ENCODE results near the gene CISD3. TPM values are rescaled to one million over a fixed set of nuclear protein-coding genes. Genes with fewer than 3 reads are reported as not detected.
A peak's percentile ranks its signal among the peaks of the same experiment; 100 is the strongest.

The CISD3 gene
- total and polyA plus RNA-seq, 5 donors from 2014 or later: 8.7 to 62.6 (median 38.9) TPM

- ATAC-seq (ENCODE audit: low read depth in 2 of 2): no peak
- Mint-ChIP-seq H3K27me3 (no peaks in the 10 kb centered on the region), H3K4me1 (peaks cover 0 to 38% (median 16%) of the 10 kb centered on the region in 4 donors), H3K36me3 (peaks cover 35% of the 10 kb centered on the region), H3K27ac (no peak overlapping the region), H3K9me3 (no peaks in the 10 kb centered on the region), H3K4me3 (no peak overlapping the region)
- H3K36me3 ChIP-seq (ENCODE audit: control insufficient read depth, insufficient read depth, low read length): peaks cover 82% of the 10 kb centered on the region
- no peaks in the 10 kb centered on the region for H3K9me3 ChIP-seq (ENCODE audit: control insufficient read depth in 2 of 2, low read length in 2 of 2)
- DNase-seq: no peak
- no peak overlapping the region for H3K27ac ChIP-seq (ENCODE audit: insufficient read depth, low read length, poor library complexity, severe bottlenecking)
- no peak overlapping the region for H3K4me3 ChIP-seq (ENCODE audit: low read depth, low read length)
- no peaks in the 10 kb centered on the region for H3K4me1 ChIP-seq (ENCODE audit: control insufficient read depth, insufficient read depth, low read length, poor library complexity, severe bottlenecking)
- no peaks in the 10 kb centered on the region for H3K27me3 ChIP-seq (ENCODE audit: control insufficient read depth, insufficient read depth, low read length)
These were observed 13.7 kb upstream of the CISD3 start for GRCh38 chr17:38716368-38717005.

GRCh38 chr17:38717139-38717745, 12.9 kb upstream of the CISD3 start:
- no peak overlapping the region for H3K27ac ChIP-seq (ENCODE audit: insufficient read depth, low read length, poor library complexity, severe bottlenecking)
- H3K4me3 ChIP-seq (ENCODE audit: low read depth, low read length): no peak overlapping the region
- H3K27me3 ChIP-seq (ENCODE audit: control insufficient read depth, insufficient read depth, low read length): no peaks in the 10 kb centered on the region
- Mint-ChIP-seq H3K4me1 (peaks cover 0 to 32% (median 16%) of the 10 kb centered on the region in 4 donors), H3K4me3 (no peak overlapping the region), H3K36me3 (peaks cover 33% of the 10 kb centered on the region), H3K27me3 (no peaks in the 10 kb centered on the region), H3K27ac (peak overlapping the region in 1 of 3 donors; percentile 49), H3K9me3 (no peaks in the 10 kb centered on the region)
- peaks cover 79% of the 10 kb centered on the region for H3K36me3 ChIP-seq (ENCODE audit: control insufficient read depth, insufficient read depth, low read length)
- H3K9me3 ChIP-seq (ENCODE audit: control insufficient read depth in 2 of 2, low read length in 2 of 2): no peaks in the 10 kb centered on the region
- no peaks in the 10 kb centered on the region for H3K4me1 ChIP-seq (ENCODE audit: control insufficient read depth, insufficient read depth, low read length, poor library complexity, severe bottlenecking)
- no peak for ATAC-seq (ENCODE audit: low read depth in 2 of 2)
- no peak for DNase-seq

DNA sequence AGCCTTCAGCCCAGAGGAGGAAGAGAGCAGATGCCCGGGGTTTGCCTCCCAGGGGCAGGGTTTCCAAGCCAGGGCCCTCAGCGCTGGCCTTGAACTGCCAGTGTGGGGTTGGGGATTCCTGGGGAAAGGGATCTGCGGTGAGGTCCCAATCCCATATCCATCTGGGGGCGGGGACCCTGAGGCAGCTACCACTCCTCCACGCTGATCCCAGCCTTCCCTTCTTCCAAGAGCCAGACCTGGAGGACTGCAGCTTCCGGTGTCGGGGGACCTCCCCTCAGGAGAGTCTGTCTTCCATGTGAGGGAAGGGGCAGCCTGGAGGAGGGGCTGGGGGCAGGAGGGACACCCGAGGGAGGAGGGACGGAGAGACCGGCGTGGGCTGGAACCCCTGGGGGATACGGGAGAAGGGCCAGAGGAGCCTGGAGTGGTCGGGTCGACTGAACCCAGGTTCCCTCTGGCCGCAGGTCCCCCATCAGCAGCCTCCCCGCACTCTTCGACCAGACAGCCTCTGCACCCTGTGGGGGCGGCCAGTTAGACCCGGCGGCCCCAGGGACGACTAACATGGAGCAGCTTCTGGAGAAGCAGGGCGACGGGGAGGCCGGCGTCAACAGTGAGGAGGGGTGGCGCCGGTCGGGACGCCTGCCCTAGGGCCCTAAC, 10.7 kb upstream of the CISD3 start:
- Mint-ChIP-seq H3K4me1 (peaks cover 0 to 37% (median 13%) of the 10 kb centered on the region in 4 donors), H3K4me3 (no peak overlapping the region), H3K36me3 (peaks cover 32% of the 10 kb centered on the region), H3K27ac (no peak overlapping the region), H3K27me3 (no peaks in the 10 kb centered on the region), H3K9me3 (no peaks in the 10 kb centered on the region)
- DNase-seq (no peak), ATAC-seq (ENCODE audit: low read depth in 2 of 2) (no peak)
- H3K27ac ChIP-seq (ENCODE audit: insufficient read depth, low read length, poor library complexity, severe bottlenecking): no peak overlapping the region
- no peaks in the 10 kb centered on the region for H3K27me3 ChIP-seq (ENCODE audit: control insufficient read depth, insufficient read depth, low read length)
- no peaks in the 10 kb centered on the region for H3K9me3 ChIP-seq (ENCODE audit: control insufficient read depth in 2 of 2, low read length in 2 of 2)
- no peaks in the 10 kb centered on the region for H3K4me1 ChIP-seq (ENCODE audit: control insufficient read depth, insufficient read depth, low read length, poor library complexity, severe bottlenecking)
- H3K36me3 ChIP-seq (ENCODE audit: control insufficient read depth, insufficient read depth, low read length): peaks cover 73% of the 10 kb centered on the region
- no peak overlapping the region for H3K4me3 ChIP-seq (ENCODE audit: low read depth, low read length)

DNA sequence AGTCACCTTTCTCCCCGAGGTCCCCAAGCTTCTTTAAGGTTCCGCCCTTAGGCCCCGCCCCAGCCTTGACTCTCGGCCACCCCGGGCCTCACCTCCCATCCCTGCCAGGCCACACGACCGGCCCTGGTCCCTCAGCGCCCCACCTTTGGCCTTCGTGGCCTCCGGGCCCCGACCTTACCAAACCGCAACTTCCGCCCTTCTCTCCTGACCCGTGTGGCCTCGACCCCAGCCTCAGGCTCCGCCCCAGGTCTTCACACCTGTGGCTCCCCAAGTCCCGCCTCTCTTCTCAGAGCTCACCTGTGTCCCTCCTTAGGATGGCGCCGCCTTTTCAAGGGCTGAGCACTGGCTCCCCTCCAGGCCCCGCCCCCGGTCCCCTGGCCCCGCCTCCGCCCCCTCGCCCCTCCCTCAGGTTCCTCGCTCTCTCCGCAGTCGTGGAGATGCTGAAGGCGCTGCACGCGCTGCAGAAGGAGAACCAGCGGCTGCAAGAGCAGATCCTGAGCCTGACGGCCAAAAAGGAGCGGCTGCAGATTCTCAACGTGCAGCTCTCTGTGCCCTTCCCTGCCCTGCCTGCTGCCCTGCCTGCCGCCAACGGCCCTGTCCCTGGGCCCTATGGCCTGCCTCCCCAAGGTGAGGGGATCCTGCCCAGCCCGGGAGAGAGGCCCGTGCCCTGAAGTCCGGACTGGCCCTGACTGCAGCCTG, 10.0 kb upstream of the CISD3 start:
- ATAC-seq (ENCODE audit: low read depth in 2 of 2) (no peak), DNase-seq (no peak)
- Histone ChIP-seq H3K9me3 (ENCODE audit: control insufficient read depth in 2 of 2, low read length in 2 of 2) (no peaks in the 10 kb centered on the region), H3K27me3 (ENCODE audit: control insufficient read depth, insufficient read depth, low read length) (no peaks in the 10 kb centered on the region), H3K27ac (ENCODE audit: insufficient read depth, low read length, poor library complexity, severe bottlenecking) (no peak overlapping the region), H3K36me3 (ENCODE audit: control insufficient read depth, insufficient read depth, low read length) (peaks cover 69% of the 10 kb centered on the region), H3K4me1 (ENCODE audit: control insufficient read depth, insufficient read depth, low read length, poor library complexity, severe bottlenecking) (no peaks in the 10 kb centered on the region), H3K4me3 (ENCODE audit: low read depth, low read length) (no peak overlapping the region)
- Mint-ChIP-seq H3K36me3 (peaks cover 32% of the 10 kb centered on the region), H3K27me3 (no peaks in the 10 kb centered on the region), H3K4me1 (peaks cover 0 to 39% (median 9%) of the 10 kb centered on the region in 4 donors), H3K27ac (no peak overlapping the region), H3K4me3 (no peak overlapping the region), H3K9me3 (no peaks in the 10 kb centered on the region)

GRCh38 chr17:38720941-38721340, 9.2 kb upstream of the CISD3 start:
- Mint-ChIP-seq H3K36me3 (peaks cover 29% of the 10 kb centered on the region), H3K4me3 (no peak overlapping the region), H3K27me3 (no peaks in the 10 kb centered on the region), H3K27ac (peak overlapping the region in 1 of 3 donors; percentile 47), H3K4me1 (peaks cover 0 to 44% (median 10%) of the 10 kb centered on the region in 4 donors), H3K9me3 (no peaks in the 10 kb centered on the region)
- Histone ChIP-seq H3K4me3 (ENCODE audit: low read depth, low read length) (no peak overlapping the region), H3K27ac (ENCODE audit: insufficient read depth, low read length, poor library complexity, severe bottlenecking) (peak overlapping the region; percentile 14), H3K36me3 (ENCODE audit: control insufficient read depth, insufficient read depth, low read length) (peaks cover 63% of the 10 kb centered on the region), H3K4me1 (ENCODE audit: control insufficient read depth, insufficient read depth, low read length, poor library complexity, severe bottlenecking) (no peaks in the 10 kb centered on the region), H3K27me3 (ENCODE audit: control insufficient read depth, insufficient read depth, low read length) (no peaks in the 10 kb centered on the region), H3K9me3 (ENCODE audit: control insufficient read depth in 2 of 2, low read length in 2 of 2) (no peaks in the 10 kb centered on the region)
- DNase-seq: no peak
- ATAC-seq (ENCODE audit: low read depth in 2 of 2): no peak

GRCh38 chr17:38721802-38722201, 8.3 kb upstream of the CISD3 start:
- no peaks in the 10 kb centered on the region for H3K27me3 Mint-ChIP-seq
- no peaks in the 10 kb centered on the region for H3K9me3 Mint-ChIP-seq
- peaks cover 0 to 49% (median 11%) of the 10 kb centered on the region in 4 donors for H3K4me1 Mint-ChIP-seq
- H3K9me3 ChIP-seq (ENCODE audit: control insufficient read depth in 2 of 2, low read length in 2 of 2): no peaks in the 10 kb centered on the region
- H3K36me3 Mint-ChIP-seq: peaks cover 27% of the 10 kb centered on the region
- H3K27ac Mint-ChIP-seq: no peak overlapping the region
- H3K36me3 ChIP-seq (ENCODE audit: control insufficient read depth, insufficient read depth, low read length): peaks cover 55% of the 10 kb centered on the region
- DNase-seq (no peak), ATAC-seq (ENCODE audit: low read depth in 2 of 2) (no peak)
- H3K4me3 Mint-ChIP-seq: no peak overlapping the region
- H3K4me3 ChIP-seq (ENCODE audit: low read depth, low read length): no peak overlapping the region
- H3K27ac ChIP-seq (ENCODE audit: insufficient read depth, low read length, poor library complexity, severe bottlenecking): peak overlapping the region; percentile 23
- H3K27me3 ChIP-seq (ENCODE audit: control insufficient read depth, insufficient read depth, low read length): no peaks in the 10 kb centered on the region
- peaks cover 1% of the 10 kb centered on the region for H3K4me1 ChIP-seq (ENCODE audit: control insufficient read depth, insufficient read depth, low read length, poor library complexity, severe bottlenecking)

DNA sequence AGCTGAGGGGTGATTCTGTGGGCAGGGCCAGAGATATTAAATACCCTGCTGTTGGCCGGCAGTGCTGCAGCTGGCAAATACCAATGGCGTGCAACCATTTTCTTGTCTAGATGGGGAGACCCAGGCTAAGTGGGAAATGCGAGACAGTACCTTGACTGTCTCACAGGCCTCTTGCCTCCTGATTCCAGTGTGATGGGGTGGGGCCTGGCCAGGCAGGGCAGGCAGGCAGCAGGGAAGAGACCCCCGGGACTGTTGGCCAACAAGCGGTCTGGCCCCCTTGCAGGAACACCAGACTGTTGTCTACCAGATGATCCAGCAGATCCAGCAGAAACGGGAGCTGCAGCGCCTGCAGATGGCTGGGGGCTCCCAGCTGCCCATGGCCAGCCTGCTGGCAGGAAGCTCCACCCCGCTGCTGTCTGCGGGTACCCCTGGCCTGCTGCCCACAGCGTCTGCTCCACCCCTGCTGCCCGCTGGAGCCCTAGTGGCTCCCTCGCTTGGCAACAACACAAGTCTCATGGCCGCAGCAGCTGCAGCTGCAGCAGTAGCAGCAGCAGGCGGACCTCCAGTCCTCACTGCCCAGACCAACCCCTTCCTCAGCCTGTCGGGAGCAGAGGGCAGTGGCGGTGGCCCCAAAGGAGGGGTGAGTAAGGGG, 5.7 kb upstream of the CISD3 start:
- no peaks in the 10 kb centered on the region for H3K27me3 Mint-ChIP-seq
- no peaks in the 10 kb centered on the region for H3K9me3 ChIP-seq (ENCODE audit: control insufficient read depth in 2 of 2, low read length in 2 of 2)
- peak overlapping the region in 2 of 4 donors; percentile 27 to 67 for H3K4me3 Mint-ChIP-seq
- H3K4me1 ChIP-seq (ENCODE audit: control insufficient read depth, insufficient read depth, low read length, poor library complexity, severe bottlenecking): peaks cover 27% of the 10 kb centered on the region
- H3K27me3 ChIP-seq (ENCODE audit: control insufficient read depth, insufficient read depth, low read length): no peaks in the 10 kb centered on the region
- peaks cover 0 to 68% (median 29%) of the 10 kb centered on the region in 4 donors for H3K4me1 Mint-ChIP-seq
- no peak overlapping the region for H3K27ac ChIP-seq (ENCODE audit: insufficient read depth, low read length, poor library complexity, severe bottlenecking)
- no peak overlapping the region for H3K4me3 ChIP-seq (ENCODE audit: low read depth, low read length)
- no peaks in the 10 kb centered on the region for H3K9me3 Mint-ChIP-seq
- DNase-seq (no peak), ATAC-seq (ENCODE audit: low read depth in 2 of 2) (no peak)
- H3K36me3 Mint-ChIP-seq: peaks cover 16% of the 10 kb centered on the region
- H3K36me3 ChIP-seq (ENCODE audit: control insufficient read depth, insufficient read depth, low read length): peaks cover 36% of the 10 kb centered on the region
- H3K27ac Mint-ChIP-seq: peak overlapping the region in 1 of 3 donors; percentile 36

Measured in CD4-positive, CD25-positive, alpha-beta regulatory T cell (primary cell).